Hepatocyte (in vitro differentiated cells): ENCODE results near the gene PRDX3. TPM values are rescaled to one million over a fixed set of nuclear protein-coding genes. Genes with fewer than 3 reads are reported as not detected.
"Not testable (repeated sequence)": the region's sequence is repeated elsewhere in the genome, so short reads cannot be mapped to it uniquely, and the experiment has no call there.

Experiments used
- DNase-seq: peaks from one replicate; pipeline ENCODE4 v3.0.0-alpha.2; 2016; ENCODE audit warnings: low spot score
- H2AFZ ChIP-seq: fragments of 200-600 bp; sonication (generic); 2 replicates; pipeline ENCODE4 v1.6.0; 2016; ENCODE audit warnings: antibody characterized with exemption, mild to moderate bottlenecking
- H3K27ac ChIP-seq: fragments of 200-600 bp; sonication (generic); 2 replicates; pipeline ENCODE4 v1.5.1; 2016; ENCODE audit warnings: mild to moderate bottlenecking
- H3K27me3 ChIP-seq: fragments of 200-600 bp; sonication (generic); 2 replicates; pipeline ENCODE4 v1.6.1; 2016
- H3K36me3 ChIP-seq: fragments of 200-600 bp; sonication (generic); replicated peaks from 2 replicates; pipeline ENCODE4 v1.5.1; 2016; ENCODE audit warnings: low read depth; ENCODE audit not compliant: insufficient read depth
- H3K4me1 ChIP-seq: fragments of 200-600 bp; sonication (generic); 2 replicates; pipeline ENCODE4 v1.5.1; 2016; ENCODE audit warnings: mild to moderate bottlenecking, moderate library complexity; ENCODE audit not compliant: insufficient read depth
- H3K4me2 ChIP-seq: fragments of 200-600 bp; sonication (generic); 2 replicates; pipeline ENCODE4 v1.6.0; 2016
- H3K4me3 ChIP-seq: fragments of 200-600 bp; sonication (generic); 2 replicates; pipeline ENCODE4 v1.5.1; 2016; ENCODE audit warnings: mild to moderate bottlenecking
- H3K79me2 ChIP-seq: fragments of 200-600 bp; sonication (generic); 2 replicates; pipeline ENCODE4 v1.6.0; 2017; ENCODE audit warnings: mild to moderate bottlenecking
- H3K9me2 ChIP-seq: fragments of 200-600 bp; sonication (generic); replicated peaks from 2 replicates; pipeline ENCODE4 v1.6.0; 2017; ENCODE audit warnings: mild to moderate bottlenecking; ENCODE audit not compliant: insufficient read depth
- H3K9me3 ChIP-seq: fragments of 200-600 bp; sonication (generic); 2 replicates; pipeline ENCODE4 v1.5.1; 2016; ENCODE audit warnings: low read depth, mild to moderate bottlenecking
- H4K20me1 ChIP-seq: fragments of 200-600 bp; sonication (generic); 2 replicates; pipeline ENCODE4 v1.6.0; 2016; ENCODE audit warnings: mild to moderate bottlenecking; ENCODE audit not compliant: insufficient read depth, poor library complexity, severe bottlenecking
- EZH2 ChIP-seq: fragments of 200-600 bp; sonication (generic); IDR thresholded peaks from 2 replicates; pipeline ENCODE4 v1.6.1; 2016; ENCODE audit warnings: antibody characterized with exemption, mild to moderate bottlenecking, borderline replicate concordance
- EZH2phosphoT487 ChIP-seq: fragments of 200-600 bp; sonication (generic); IDR thresholded peaks from one replicate; pipeline ENCODE4 v1.6.1; 2018; ENCODE audit warnings: antibody characterized with exemption, mild to moderate bottlenecking, low read depth, moderate library complexity; ENCODE audit not compliant: unreplicated experiment, severe bottlenecking
- WGBS: methylation state at CpG from one replicate; pipeline ENCODE4 v1.1.6; 2016; ENCODE audit warnings: low lambda C conversion rate; ENCODE audit errors: missing lambda C conversion rate; 5-methylcytosine and 5-hydroxymethylcytosine counted together
- polyA plus RNA-seq: library from polyadenylated mRNA; unstranded; fragments of >200 nt; fragmentation: Nextera tagmentation; extraction: Ambion mirVana; gene quantifications from 2 replicates; pipeline ENCODE4 v1.2.1, GENCODE V29; 2016
- total RNA-seq: library from RNA; depleted of rRNA; stranded (reverse); fragments of >200 nt; gene quantifications from 2 replicates; pipeline ENCODE4 v1.2.3, GENCODE V29; 2014
- TF ChIP-seq, protein P1 (sequence below): fragments of 200-600 bp; sonication (generic); IDR thresholded peaks from 2 replicates; pipeline ENCODE4 v1.5.1; 2016; ENCODE audit warnings: antibody characterized with exemption, mild to moderate bottlenecking; ENCODE audit not compliant: poor library complexity

Gene PRDX3
- total and polyA plus RNA-seq, 2 experiments from 2014 or later, result 294 to 333 TPM

DNA sequence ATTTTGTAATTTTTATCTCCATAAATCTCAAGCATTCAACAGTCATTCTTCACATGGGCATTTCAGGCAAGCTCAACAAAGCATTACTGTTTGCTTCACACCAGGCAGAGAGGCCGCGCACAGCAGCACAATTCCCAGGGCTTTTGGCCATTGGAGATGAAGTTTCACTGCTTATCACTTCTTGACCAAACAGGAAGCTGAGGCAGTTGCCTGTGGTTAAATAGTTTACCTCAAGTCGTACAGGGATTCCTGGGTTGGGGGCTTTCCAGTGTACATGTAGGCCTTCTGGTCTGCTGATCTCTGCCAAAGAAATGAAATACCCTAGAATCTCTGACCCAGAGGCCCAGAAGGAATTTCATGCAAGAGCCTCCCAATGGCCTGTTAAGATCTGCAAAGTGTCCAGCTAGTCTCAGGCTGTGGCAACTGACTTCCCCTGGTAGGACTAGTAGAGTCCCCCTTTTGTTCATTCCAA lies 11.2 kb upstream of the PRDX3 start:
- no peaks in the 10 kb centered on the region for H3K27me3 ChIP-seq
- H3K27ac ChIP-seq, result peak overlapping the region; percentile 63
- TF ChIP-seq, protein P1, sequence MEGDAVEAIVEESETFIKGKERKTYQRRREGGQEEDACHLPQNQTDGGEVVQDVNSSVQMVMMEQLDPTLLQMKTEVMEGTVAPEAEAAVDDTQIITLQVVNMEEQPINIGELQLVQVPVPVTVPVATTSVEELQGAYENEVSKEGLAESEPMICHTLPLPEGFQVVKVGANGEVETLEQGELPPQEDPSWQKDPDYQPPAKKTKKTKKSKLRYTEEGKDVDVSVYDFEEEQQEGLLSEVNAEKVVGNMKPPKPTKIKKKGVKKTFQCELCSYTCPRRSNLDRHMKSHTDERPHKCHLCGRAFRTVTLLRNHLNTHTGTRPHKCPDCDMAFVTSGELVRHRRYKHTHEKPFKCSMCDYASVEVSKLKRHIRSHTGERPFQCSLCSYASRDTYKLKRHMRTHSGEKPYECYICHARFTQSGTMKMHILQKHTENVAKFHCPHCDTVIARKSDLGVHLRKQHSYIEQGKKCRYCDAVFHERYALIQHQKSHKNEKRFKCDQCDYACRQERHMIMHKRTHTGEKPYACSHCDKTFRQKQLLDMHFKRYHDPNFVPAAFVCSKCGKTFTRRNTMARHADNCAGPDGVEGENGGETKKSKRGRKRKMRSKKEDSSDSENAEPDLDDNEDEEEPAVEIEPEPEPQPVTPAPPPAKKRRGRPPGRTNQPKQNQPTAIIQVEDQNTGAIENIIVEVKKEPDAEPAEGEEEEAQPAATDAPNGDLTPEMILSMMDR, result no peak
- TF ChIP-seq EZH2 (no peak), EZH2phosphoT487 (no peak)
- H3K4me1 ChIP-seq, result no peaks in the 10 kb centered on the region
- 60% methylated on average over 3 of the region's 3 CpGs for WGBS
- no peak for DNase-seq
- no peak overlapping the region for H3K4me2 ChIP-seq
- H2AFZ ChIP-seq, result no peak overlapping the region
- no peaks in the 10 kb centered on the region for H4K20me1 ChIP-seq
- no peaks in the 10 kb centered on the region for H3K36me3 ChIP-seq
- no peak overlapping the region for H3K4me3 ChIP-seq
- no peaks in the 10 kb centered on the region for H3K9me2 ChIP-seq
- H3K79me2 ChIP-seq, result no peaks in the 10 kb centered on the region
- H3K9me3 ChIP-seq, result no peaks in the 10 kb centered on the region

DNA sequence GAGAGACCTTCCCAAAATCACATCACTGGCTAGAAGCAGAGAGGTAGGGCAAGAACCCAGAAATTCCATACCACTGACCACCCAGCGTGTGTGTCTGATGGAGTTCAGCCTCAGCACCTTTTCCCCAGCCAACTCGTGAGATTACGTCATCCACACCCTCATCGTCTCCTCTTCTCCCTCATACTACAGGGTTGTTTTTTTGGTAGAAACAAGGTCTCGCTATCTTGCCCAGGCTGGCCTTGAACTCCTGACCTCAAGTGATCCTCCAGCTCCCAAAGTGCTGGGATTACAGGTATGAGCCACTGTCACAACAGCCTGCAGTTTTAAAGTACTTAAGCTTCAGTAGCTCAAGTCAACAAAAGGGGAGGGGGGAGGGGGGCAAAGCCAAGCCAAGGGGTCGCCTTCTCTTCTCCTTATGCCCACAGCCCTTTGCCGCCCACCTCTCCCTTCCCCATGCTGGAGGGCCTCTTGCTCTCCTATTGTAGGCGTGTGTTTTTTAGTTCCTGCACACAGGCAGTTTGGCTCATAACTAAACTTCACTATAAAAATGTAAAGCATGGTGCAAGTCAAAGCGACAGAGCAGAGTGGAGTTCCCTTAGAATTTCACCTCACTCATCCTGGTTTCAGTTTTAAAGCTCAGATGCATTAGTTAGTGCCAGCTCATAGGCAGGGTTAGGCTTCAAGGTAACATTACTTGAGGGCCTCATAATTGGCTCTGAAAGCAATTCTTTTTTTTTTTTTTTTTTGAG lies 5.2 kb upstream of the PRDX3 start:
- no peak overlapping the region for H3K4me3 ChIP-seq
- no peaks in the 10 kb centered on the region for H4K20me1 ChIP-seq
- H3K27ac ChIP-seq, result no peak overlapping the region
- no peak overlapping the region for H2AFZ ChIP-seq
- no peak overlapping the region for H3K4me2 ChIP-seq
- 89% methylated on average over 9 of the region's 9 CpGs for whole genome bisulfite sequencing
- H3K27me3 ChIP-seq, result no peaks in the 10 kb centered on the region
- no peak for DNase-seq
- TF ChIP-seq, protein P1, result no peak
- no peak for TF ChIP-seq EZH2
- no peaks in the 10 kb centered on the region for H3K36me3 ChIP-seq
- no peaks in the 10 kb centered on the region for H3K9me2 ChIP-seq
- H3K9me3 ChIP-seq, result no peaks in the 10 kb centered on the region
- H3K4me1 ChIP-seq, result no peaks in the 10 kb centered on the region
- no peaks in the 10 kb centered on the region for H3K79me2 ChIP-seq

DNA sequence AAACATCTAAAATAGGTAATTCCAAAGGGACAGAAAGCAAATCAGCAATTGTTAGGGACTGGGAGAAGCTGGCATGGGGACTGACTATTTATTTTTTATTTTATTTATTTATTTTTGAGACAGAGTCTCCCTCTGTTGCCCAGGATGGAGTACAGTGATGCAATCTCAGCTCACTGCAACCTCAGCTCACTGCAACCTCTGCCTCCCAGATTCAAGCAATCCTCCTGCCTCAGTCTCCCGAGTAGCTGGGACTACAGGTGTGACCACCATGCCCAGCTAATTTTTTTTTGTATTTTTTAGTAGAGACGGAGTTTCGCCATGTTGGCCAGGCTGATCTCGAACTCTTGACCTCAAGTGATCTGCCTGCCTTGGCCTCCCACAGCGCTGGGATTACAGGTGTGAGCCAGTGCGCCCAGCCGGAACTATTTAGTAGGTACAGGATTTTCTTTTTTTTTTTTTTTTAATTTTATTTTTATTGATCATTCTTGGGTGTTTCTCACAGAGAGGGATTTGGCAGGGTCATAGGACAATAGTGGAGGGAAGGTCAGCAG lies 2.3 kb upstream of the PRDX3 start:
- Histone ChIP-seq H3K4me1 (peaks cover 13% of the 10 kb centered on the region), H3K79me2 (peaks cover 19% of the 10 kb centered on the region)
- H3K4me2 ChIP-seq, H3K27me3 ChIP-seq, H3K36me3 ChIP-seq, H4K20me1 ChIP-seq, H3K9me2 ChIP-seq, DNase-seq, H3K9me3 ChIP-seq, H2AFZ ChIP-seq, H3K27ac ChIP-seq, H3K4me3 ChIP-seq: not testable (repeated sequence)
- 92% methylated on average over 7 of the region's 7 CpGs for WGBS

DNA sequence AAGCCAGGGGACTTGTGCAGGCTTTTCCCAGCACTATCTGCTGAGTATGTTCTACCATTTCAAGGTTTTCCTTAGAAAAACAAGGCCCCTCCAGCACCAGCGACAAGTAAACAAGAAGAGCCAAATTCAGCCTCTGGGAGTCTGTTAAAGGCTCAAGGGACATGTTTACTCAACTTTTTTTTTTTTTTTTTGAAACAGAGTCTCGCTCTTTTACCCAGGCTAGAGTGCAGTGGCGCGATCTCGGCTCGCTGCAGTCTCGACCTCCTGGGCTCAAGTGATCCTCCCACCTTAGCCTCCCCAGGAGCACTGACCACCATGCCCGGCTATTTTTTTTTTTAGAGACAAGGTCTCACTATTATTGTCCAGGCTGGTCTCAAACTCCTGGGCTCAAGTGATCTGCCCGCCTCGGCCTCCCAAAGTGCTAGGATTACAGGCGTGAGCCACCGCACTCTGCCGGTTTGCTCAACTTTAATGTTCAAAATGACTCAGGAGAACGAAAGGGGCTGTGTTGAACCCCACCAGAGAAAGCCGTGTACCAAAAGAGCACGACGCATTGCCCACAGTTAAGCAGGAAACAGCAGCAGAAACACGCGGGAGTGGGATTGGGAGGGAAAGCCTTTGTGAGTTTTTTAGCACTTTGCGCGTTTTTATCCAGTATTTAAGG lies 772 bp downstream of the PRDX3 start:
- no peaks in the 10 kb centered on the region for H3K9me2 ChIP-seq
- peak overlapping the region; percentile 84 for H3K4me2 ChIP-seq
- H3K27ac ChIP-seq, result peak overlapping the region; percentile 91
- H3K4me1 ChIP-seq, result peaks cover 17% of the 10 kb centered on the region
- no peak for DNase-seq
- no peaks in the 10 kb centered on the region for H3K36me3 ChIP-seq
- peak overlapping the region; percentile 76 for H3K4me3 ChIP-seq
- WGBS, result 18% methylated on average over 21 of the region's 21 CpGs
- H3K9me3 ChIP-seq, result no peaks in the 10 kb centered on the region
- no peaks in the 10 kb centered on the region for H4K20me1 ChIP-seq
- H2AFZ ChIP-seq, result peak overlapping the region; percentile 43
- TF ChIP-seq, protein P1, result no peak
- no peak for TF ChIP-seq EZH2phosphoT487
- no peak for TF ChIP-seq EZH2
- no peaks in the 10 kb centered on the region for H3K27me3 ChIP-seq
- H3K79me2 ChIP-seq, result peaks cover 39% of the 10 kb centered on the region
